SK-N-SH (cell line): ENCODE measurements around the gene SHQ1.

ENCODE experiments used
- CTCF ChIP-seq: fragments of 200-600 bp; sonication (generic); IDR thresholded peaks from 2 replicates; pipeline ENCODE4 v1.6.1; 2017; ENCODE audit warnings: antibody characterized with exemption, mild to moderate bottlenecking, moderate library complexity
- FOXM1 ChIP-seq: IDR thresholded peaks from 2 replicates; pipeline ENCODE4 v1.4.0; 2012; ENCODE audit warnings: low read depth, mild to moderate bottlenecking
- IRF3 ChIP-seq: fragments of 150-350 bp; IDR thresholded peaks from 2 replicates; pipeline ENCODE4 v1.6.1; 2016; ENCODE audit warnings: mild to moderate bottlenecking, low read depth, low read length
- JUND ChIP-seq: IDR thresholded peaks from 2 replicates; pipeline ENCODE4 v1.4.0; 2012
- MXI1 ChIP-seq: IDR thresholded peaks from 2 replicates; pipeline ENCODE4 v1.6.1; 2012; ENCODE audit warnings: mild to moderate bottlenecking, low read depth, low read length, improper control_type of control experiment
- NRF1 ChIP-seq: IDR thresholded peaks from 2 replicates; pipeline ENCODE4 v1.6.1; 2012; ENCODE audit warnings: low read depth, mild to moderate bottlenecking, low read length
- RCOR1 ChIP-seq: fragments of 150-350 bp; IDR thresholded peaks from 2 replicates; pipeline ENCODE4 v1.6.1; 2017; ENCODE audit warnings: antibody characterized with exemption, low read length
- REST ChIP-seq: IDR thresholded peaks from 2 replicates; pipeline ENCODE4 v1.6.1; 2012; ENCODE audit warnings: mild to moderate bottlenecking, low read depth, low read length, moderate library complexity
- RXRA ChIP-seq: IDR thresholded peaks from 2 replicates; pipeline ENCODE4 v1.4.0; 2012; ENCODE audit warnings: low read depth, mild to moderate bottlenecking, borderline replicate concordance
- SMC3 ChIP-seq: IDR thresholded peaks from 2 replicates; pipeline ENCODE4 v1.6.1; 2012; ENCODE audit warnings: low read depth, low read length, improper control_type of control experiment
- TAF1 ChIP-seq: IDR thresholded peaks from 2 replicates; pipeline ENCODE4 v1.6.1; 2012; ENCODE audit warnings: low read depth, mild to moderate bottlenecking, low read length, moderate library complexity, borderline replicate concordance
- TEAD4 ChIP-seq: IDR thresholded peaks from 2 replicates; pipeline ENCODE4 v1.4.0; 2012; ENCODE audit warnings: mild to moderate bottlenecking, borderline replicate concordance; ENCODE audit not compliant: insufficient read depth
- USF1 ChIP-seq: IDR thresholded peaks from 2 replicates; pipeline ENCODE4 v1.4.0; 2012; ENCODE audit warnings: low read depth, borderline replicate concordance
- YY1 ChIP-seq: IDR thresholded peaks from 2 replicates; pipeline ENCODE4 v1.4.0; 2012; ENCODE audit warnings: low read depth, mild to moderate bottlenecking

GRCh38 chr3:72836416-72836815 is 11.8 kb downstream of the SHQ1 start:
- TF ChIP-seq MXI1 (no peak), REST (no peak), CTCF (no peak), NRF1 (no peak), YY1 (no peak), TAF1 (no peak), USF1 (no peak), RXRA (no peak), FOXM1 (no peak), RCOR1 (no peak), IRF3 (no peak), TEAD4 (no peak), JUND (no peak), SMC3 (no peak)
